B cell (primary cell): ENCODE measurements around the gene EHD4. TPM values are rescaled to one million over a fixed set of nuclear protein-coding genes. Genes with fewer than 3 reads are reported as not detected.
A peak's percentile ranks its signal among the peaks of the same experiment; 100 is the strongest.

Source experiments
- ATAC-seq: fragments of 200-7000 bp; cut with Tn5 transposase; one replicate; pipeline ENCODE4 v1.10.0; 2021; ENCODE audit warnings: low read depth, mild to moderate bottlenecking, moderate number of reproducible peaks, moderate library complexity
- CTCF ChIA-PET: fragments of 350-600 bp; sonication (Branson Sonifier 250); formaldehyde crosslinking; loops from one replicate; lab custom pipeline; 2021; ENCODE audit warnings: antibody characterized with exemption, inconsistent platforms; lab: Charles Lee
- POLR2A ChIA-PET: fragments of 350-600 bp; sonication (Branson Sonifier 250); formaldehyde crosslinking; loops from one replicate; lab custom pipeline; 2021; ENCODE audit warnings: antibody characterized with exemption; lab: Charles Lee
- DNase-seq: peaks from one replicate; pipeline ENCODE4 v3.0.0; 2013
- H2AFZ ChIP-seq: 2 replicates; pipeline ENCODE4 v1.6.1; 2012; ENCODE audit warnings: mild to moderate bottlenecking, low read depth, low read length; ENCODE audit not compliant: insufficient read depth, poor library complexity, severe bottlenecking
- H3K27ac ChIP-seq, 2 donors: 1 replicate in 1 of 2; 2 replicates in 1 of 2; pipeline ENCODE4 v1.5.1; 2012 to 2013; ENCODE audit warnings: low read length in 2 of 2, mild to moderate bottlenecking in 2 of 2, moderate library complexity in 1 of 2
- H3K27me3 ChIP-seq, 4 experiments: fragments of 200-600 bp in 1 of 4; sonication (generic) in 1 of 4; replicated peaks in 1 of 4; 1 replicate in 2 of 4; 2 replicates in 2 of 4; pipeline versions ENCODE4 v1.6.1 to v1.7.0; 2013 to 2016; ENCODE audit warnings: low read length in 3 of 4, mild to moderate bottlenecking in 2 of 4, mixed read lengths in 1 of 4, moderate library complexity in 1 of 4; ENCODE audit not compliant: insufficient read depth in 4 of 4, control insufficient read depth in 3 of 4; ENCODE audit errors: control extremely low read depth in 1 of 4
- H3K36me3 ChIP-seq, 2 experiments: replicated peaks in 1 of 2; 1 replicate in 1 of 2; 2 replicates in 1 of 2; pipeline versions ENCODE4 v1.6.1 to v1.7.1; 2013; ENCODE audit warnings: low read length in 1 of 2; ENCODE audit not compliant: insufficient read depth in 2 of 2, control insufficient read depth in 1 of 2; ENCODE audit errors: control extremely low read depth in 1 of 2, extremely low read depth in 1 of 2
- H3K4me1 ChIP-seq, 2 donors: fragments of 200-600 bp in 1 of 2; sonication (generic) in 1 of 2; 1 replicate in 1 of 2; 2 replicates in 1 of 2; pipeline versions ENCODE4 v1.5.1 to v1.6.1; 2013 to 2017; ENCODE audit warnings: low read length in 2 of 2; ENCODE audit not compliant: control insufficient read depth in 2 of 2, insufficient read depth in 2 of 2
- H3K4me2 ChIP-seq: replicated peaks from 2 replicates; pipeline ENCODE3; 2012; ENCODE audit warnings: mild to moderate bottlenecking, low read depth, low read length; ENCODE audit not compliant: poor library complexity, severe bottlenecking
- H3K4me3 ChIP-seq, 5 experiments: fragments of 200-600 bp in 1 of 5; sonication (generic) in 1 of 5; 1 replicate in 3 of 5; 2 replicates in 2 of 5; pipeline versions ENCODE4 v1.5.1 to v1.7.0; 2011 to 2016; ENCODE audit warnings: low read length in 4 of 5, mild to moderate bottlenecking in 4 of 5, low read depth in 2 of 5, control low read depth in 1 of 5, moderate library complexity in 1 of 5; ENCODE audit not compliant: insufficient read depth in 1 of 5; ENCODE audit errors: control extremely low read depth in 1 of 5, extremely low read depth in 1 of 5
- H3K79me2 ChIP-seq: fragments of 200-600 bp; sonication (generic); one replicate; pipeline ENCODE4 v1.6.0; 2016; ENCODE audit warnings: low read length; ENCODE audit not compliant: control insufficient read depth, insufficient read depth
- H3K9ac ChIP-seq: fragments of 200-600 bp; sonication (generic); 2 replicates; pipeline ENCODE4 v1.6.1; 2017; ENCODE audit warnings: mild to moderate bottlenecking, low read length, moderate library complexity
- H3K9me3 ChIP-seq, 3 donors: one replicate each; pipeline versions ENCODE4 v1.6.1 to v1.7.1; 2013; ENCODE audit warnings: low read length in 2 of 3; ENCODE audit not compliant: control insufficient read depth in 2 of 3, insufficient read depth in 1 of 3; ENCODE audit errors: control extremely low read depth in 1 of 3
- H4K20me1 ChIP-seq: 2 replicates; pipeline ENCODE4 v1.6.0; 2012; ENCODE audit warnings: mild to moderate bottlenecking, low read length; ENCODE audit not compliant: insufficient read depth, control insufficient read depth, poor library complexity, severe bottlenecking
- H3K27ac Mint-ChIP-seq: one replicate; pipeline ENCODE4 v1.8.0; 2021; ENCODE audit warnings: mixed read lengths
- H3K27me3 Mint-ChIP-seq: one replicate; pipeline ENCODE4 v1.8.0; 2021; ENCODE audit warnings: mixed read lengths
- H3K4me1 Mint-ChIP-seq: one replicate; pipeline ENCODE4 v1.8.0; 2021; ENCODE audit warnings: mixed read lengths
- H3K4me3 Mint-ChIP-seq: one replicate; pipeline ENCODE4 v1.8.0; 2021; ENCODE audit warnings: mixed read lengths
- H3K9me3 Mint-ChIP-seq: one replicate; pipeline ENCODE4 v1.8.0; 2022; ENCODE audit warnings: mixed read lengths; ENCODE audit not compliant: insufficient read depth
- EZH2 ChIP-seq: IDR thresholded peaks from 2 replicates; pipeline ENCODE4 v1.6.1; 2012; ENCODE audit warnings: borderline replicate concordance, low read depth, mild to moderate bottlenecking, moderate library complexity, low read length; ENCODE audit not compliant: insufficient read depth, poor library complexity, severe bottlenecking
- WGBS: methylation state at CpG from one replicate; pipeline ENCODE4 v1.1.5; 2013; ENCODE audit warnings: missing lambda C conversion rate; ENCODE audit not compliant: insufficient coverage; 5-methylcytosine and 5-hydroxymethylcytosine counted together
- intact Hi-C: fragments of 100-400 bp; cut with micrococcal nuclease; formaldehyde crosslinking; loops from one replicate; pipeline ENCODE4 v1.10.0; 2022
- polyA plus RNA-seq: library from polyadenylated mRNA; depleted of rRNA; stranded (reverse); fragments of >200 nt; gene quantifications from 2 replicates; pipeline ENCODE4 v1.2.3, GENCODE V29; 2012
- total RNA-seq, 2 donors: library from RNA; stranded (reverse); fragments of 120-200 nt in 1 of 2; gene quantifications; 1 replicate in 1 of 2; 2 replicates in 1 of 2; pipeline versions ENCODE4 v1.2.3 to v1.2.4, GENCODE V29; 2013 to 2022
- TF ChIP-seq, protein P1 (sequence below): fragments of 200-600 bp; IDR thresholded peaks from one replicate; pipeline ENCODE4 v1.8.0; 2022; ENCODE audit warnings: antibody characterized with exemption, mild to moderate bottlenecking

EHD4 gene
- total and polyA plus RNA-seq, 2 donors (not counting 1 experiment from before 2014, with no cell fraction given), result 3.1 to 12.7 TPM

DNA sequence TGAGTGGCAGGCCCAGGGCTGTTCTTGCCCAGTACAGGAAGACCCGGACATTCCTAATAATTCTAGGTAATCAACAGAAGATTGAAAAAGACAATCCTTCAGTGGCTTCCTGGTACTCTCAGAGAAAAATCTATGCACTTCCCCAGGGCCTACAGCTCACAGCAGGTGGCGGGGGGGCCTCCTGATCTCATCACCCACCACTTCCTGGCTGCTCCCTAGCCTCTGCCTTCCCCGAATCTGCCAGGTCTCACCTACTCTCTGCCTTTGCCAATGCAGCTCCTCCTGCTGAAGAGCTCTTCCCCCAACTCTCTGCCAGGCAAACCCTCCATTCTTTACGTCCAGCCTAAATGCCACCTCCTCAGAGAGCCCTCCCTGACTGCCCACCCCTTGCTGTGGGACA lies 37.5 kb downstream of the EHD4 start:
- Mint-ChIP-seq H3K9me3 (no peaks in the 10 kb centered on the region), H3K27me3 (no peaks in the 10 kb centered on the region), H3K27ac (peak overlapping the region; percentile 94), H3K4me3 (peak overlapping the region; percentile 53), H3K4me1 (peaks cover 44% of the 10 kb centered on the region)
- POLR2A ChIA-PET, result interaction anchor here (0.6 to 0.7 kb wide), 3 partner anchors 11 to 449 kb away, joined by 3 to 7 read pairs (median 3); no protein-coding TSS in a partner anchor
- intact Hi-C loops, result loop anchor here (1.0 kb wide), 1 partner anchor 107 kb away; the partner anchor contains the start of gene JMJD7
- ATAC-seq, result peak; percentile 72
- no peaks in the 10 kb centered on the region for H3K9me3 ChIP-seq
- peaks cover 28 to 48% of the 10 kb centered on the region in 2 donors for H3K4me1 ChIP-seq
- no peaks in the 10 kb centered on the region for H3K36me3 ChIP-seq
- H3K4me3 ChIP-seq, result peak overlapping the region in 1 of 5 experiments; percentile 21
- no peaks in the 10 kb centered on the region for H4K20me1 ChIP-seq
- WGBS, result 9% methylated on average over 3 of the region's 4 CpGs
- peak; percentile 63 for DNase-seq
- peak overlapping the region; percentile 33 to 78 for H3K27ac ChIP-seq
- TF ChIP-seq EZH2, result no peak
- TF ChIP-seq, protein P1, sequence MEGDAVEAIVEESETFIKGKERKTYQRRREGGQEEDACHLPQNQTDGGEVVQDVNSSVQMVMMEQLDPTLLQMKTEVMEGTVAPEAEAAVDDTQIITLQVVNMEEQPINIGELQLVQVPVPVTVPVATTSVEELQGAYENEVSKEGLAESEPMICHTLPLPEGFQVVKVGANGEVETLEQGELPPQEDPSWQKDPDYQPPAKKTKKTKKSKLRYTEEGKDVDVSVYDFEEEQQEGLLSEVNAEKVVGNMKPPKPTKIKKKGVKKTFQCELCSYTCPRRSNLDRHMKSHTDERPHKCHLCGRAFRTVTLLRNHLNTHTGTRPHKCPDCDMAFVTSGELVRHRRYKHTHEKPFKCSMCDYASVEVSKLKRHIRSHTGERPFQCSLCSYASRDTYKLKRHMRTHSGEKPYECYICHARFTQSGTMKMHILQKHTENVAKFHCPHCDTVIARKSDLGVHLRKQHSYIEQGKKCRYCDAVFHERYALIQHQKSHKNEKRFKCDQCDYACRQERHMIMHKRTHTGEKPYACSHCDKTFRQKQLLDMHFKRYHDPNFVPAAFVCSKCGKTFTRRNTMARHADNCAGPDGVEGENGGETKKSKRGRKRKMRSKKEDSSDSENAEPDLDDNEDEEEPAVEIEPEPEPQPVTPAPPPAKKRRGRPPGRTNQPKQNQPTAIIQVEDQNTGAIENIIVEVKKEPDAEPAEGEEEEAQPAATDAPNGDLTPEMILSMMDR, result no peak
- no peaks in the 10 kb centered on the region for H3K27me3 ChIP-seq
- peak overlapping the region; percentile 44 for H3K9ac ChIP-seq
- CTCF ChIA-PET, result interaction anchor here (0.6 to 4.2 kb wide), 4 partner anchors 31 to 162 kb away, joined by 3 to 19 read pairs (median 10); partner anchors contain the start of gene MAPKBP1
- H3K79me2 ChIP-seq, result peaks cover 24% of the 10 kb centered on the region
- peak overlapping the region; percentile 65 for H3K4me2 ChIP-seq
- peak overlapping the region; percentile 48 for H2AFZ ChIP-seq

DNA sequence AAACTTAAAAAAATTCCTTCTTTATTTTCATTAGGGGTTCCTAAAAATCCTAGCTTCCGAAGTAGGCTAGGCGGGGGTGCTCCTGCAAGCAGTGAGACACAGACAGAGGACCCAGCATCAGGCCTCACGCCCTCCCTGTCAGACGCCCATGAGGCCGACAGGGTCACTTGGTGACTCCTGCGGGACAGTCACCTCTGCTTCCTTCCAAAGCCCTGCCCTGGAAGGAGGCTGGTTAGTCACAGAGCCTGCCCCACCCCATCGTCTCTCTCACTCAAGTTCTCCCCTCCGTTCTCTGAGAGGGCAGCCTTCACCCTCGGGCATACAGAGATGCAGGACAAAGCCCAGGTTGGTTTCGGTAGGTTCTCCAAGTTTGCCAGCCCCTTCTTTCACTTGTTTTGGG lies 38.6 kb downstream of the EHD4 start:
- POLR2A ChIA-PET, result no interaction called here
- H3K36me3 ChIP-seq, result no peaks in the 10 kb centered on the region
- H3K9me3 Mint-ChIP-seq, result no peaks in the 10 kb centered on the region
- H3K27me3 ChIP-seq, result no peaks in the 10 kb centered on the region
- H3K4me3 Mint-ChIP-seq, result no peak overlapping the region
- peaks cover 54% of the 10 kb centered on the region for H3K4me1 Mint-ChIP-seq
- H3K4me1 ChIP-seq, result peaks cover 38 to 59% of the 10 kb centered on the region in 2 donors
- H3K4me3 ChIP-seq, result no peak overlapping the region
- intact Hi-C loops, result loop anchor here (1.0 kb wide), 1 partner anchor 105 kb away; the partner anchor contains the start of gene JMJD7
- no peak overlapping the region for H3K4me2 ChIP-seq
- H3K79me2 ChIP-seq, result peaks cover 24% of the 10 kb centered on the region
- CTCF ChIA-PET, result interaction anchor here (1.0 to 4.2 kb wide), 3 partner anchors 12 to 161 kb away, joined by 3 to 19 read pairs (median 7); partner anchors contain the start of gene MAPKBP1
- no peak for DNase-seq
- no peak overlapping the region for H3K9ac ChIP-seq
- H3K27me3 Mint-ChIP-seq, result no peaks in the 10 kb centered on the region
- H4K20me1 ChIP-seq, result no peaks in the 10 kb centered on the region
- no peak for ATAC-seq
- H3K9me3 ChIP-seq, result no peaks in the 10 kb centered on the region
- no peak overlapping the region for H2AFZ ChIP-seq
- WGBS, result 98% methylated on average over 6 of the region's 10 CpGs
- TF ChIP-seq, protein P1, result no peak
- no peak for TF ChIP-seq EZH2
- peak overlapping the region; percentile 50 for H3K27ac Mint-ChIP-seq
- no peak overlapping the region for H3K27ac ChIP-seq
